Sigmoid colon (tissue), 4 donors: Measurements from ENCODE around the gene PIKFYVE.

ENCODE experiments used
- EP300 ChIP-seq, 4 donors: sonication (generic); formaldehyde crosslinking; IDR thresholded peaks; one replicate each; pipeline ENCODE4 v1.6.1; 2017; ENCODE audit warnings: antibody characterized with exemption in 4 of 4
- TF ChIP-seq, protein P1 (sequence below), 4 experiments: fragments of 450-650 bp in 3 of 4; fragments of 200-600 bp in 1 of 4; IDR thresholded peaks; one replicate each; pipeline ENCODE4 v1.5.1; 2016 to 2019; ENCODE audit warnings: antibody characterized with exemption in 4 of 4, mild to moderate bottlenecking in 3 of 4, moderate library complexity in 2 of 4

DNA sequence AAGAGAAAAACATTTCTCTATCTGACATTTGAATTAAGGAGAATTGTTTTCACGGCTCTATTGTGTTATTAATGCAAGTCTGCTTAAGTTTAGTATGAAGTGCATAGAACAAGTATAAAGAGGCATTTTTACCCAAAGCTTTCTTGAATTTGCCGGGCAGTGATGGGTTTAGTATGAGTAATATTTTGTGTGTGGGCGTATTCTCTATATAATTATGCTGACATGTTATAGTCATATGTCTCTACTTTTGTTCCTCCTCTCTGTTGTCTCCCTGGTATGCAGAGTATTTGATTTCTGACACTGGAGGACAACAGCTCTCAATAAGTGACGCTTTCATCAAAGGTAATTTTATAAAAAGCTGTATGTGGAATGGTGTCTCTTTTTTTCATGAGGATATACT, 45.9 kb downstream of the PIKFYVE start:
- no peak for TF ChIP-seq EP300 (IDR thresholded peaks at IDR 0.05)
- TF ChIP-seq, protein P1, sequence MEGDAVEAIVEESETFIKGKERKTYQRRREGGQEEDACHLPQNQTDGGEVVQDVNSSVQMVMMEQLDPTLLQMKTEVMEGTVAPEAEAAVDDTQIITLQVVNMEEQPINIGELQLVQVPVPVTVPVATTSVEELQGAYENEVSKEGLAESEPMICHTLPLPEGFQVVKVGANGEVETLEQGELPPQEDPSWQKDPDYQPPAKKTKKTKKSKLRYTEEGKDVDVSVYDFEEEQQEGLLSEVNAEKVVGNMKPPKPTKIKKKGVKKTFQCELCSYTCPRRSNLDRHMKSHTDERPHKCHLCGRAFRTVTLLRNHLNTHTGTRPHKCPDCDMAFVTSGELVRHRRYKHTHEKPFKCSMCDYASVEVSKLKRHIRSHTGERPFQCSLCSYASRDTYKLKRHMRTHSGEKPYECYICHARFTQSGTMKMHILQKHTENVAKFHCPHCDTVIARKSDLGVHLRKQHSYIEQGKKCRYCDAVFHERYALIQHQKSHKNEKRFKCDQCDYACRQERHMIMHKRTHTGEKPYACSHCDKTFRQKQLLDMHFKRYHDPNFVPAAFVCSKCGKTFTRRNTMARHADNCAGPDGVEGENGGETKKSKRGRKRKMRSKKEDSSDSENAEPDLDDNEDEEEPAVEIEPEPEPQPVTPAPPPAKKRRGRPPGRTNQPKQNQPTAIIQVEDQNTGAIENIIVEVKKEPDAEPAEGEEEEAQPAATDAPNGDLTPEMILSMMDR (IDR thresholded peaks at IDR 0.05) = no peak
